Neural cell (in vitro differentiated cells): ENCODE data around the gene HPX. TPM values are rescaled to one million over a fixed set of nuclear protein-coding genes. Genes with fewer than 3 reads are reported as not detected.

Experiments
- H2AFZ ChIP-seq: fragments of 200-600, 300-800 bp; sonication (generic), shearing (Covaris generic); 2 replicates; pipeline ENCODE4 v1.6.0; 2014; ENCODE audit warnings: low read depth, mild to moderate bottlenecking, antibody characterized with exemption, low read length, moderate library complexity
- H3F3A ChIP-seq: fragments of 200-600 bp; shearing (Covaris generic); 2 replicates; pipeline ENCODE4 v1.6.1; 2016; ENCODE audit warnings: mild to moderate bottlenecking, moderate library complexity, mixed read lengths, antibody characterized with exemption, low read length; ENCODE audit not compliant: insufficient read depth, poor library complexity, severe bottlenecking
- H3K27ac ChIP-seq: fragments of 200-600, 300-800 bp; sonication (generic), shearing (Covaris generic); 2 replicates; pipeline ENCODE4 v1.5.1; 2014; ENCODE audit warnings: mild to moderate bottlenecking, low read length, moderate library complexity
- H3K27me3 ChIP-seq: fragments of 300-800, 200-600 bp; sonication (generic), shearing (Covaris generic); 2 replicates; pipeline ENCODE4 v1.6.0; 2014; ENCODE audit warnings: mild to moderate bottlenecking, low read depth, low read length, moderate library complexity; ENCODE audit not compliant: insufficient read depth
- H3K36me3 ChIP-seq: fragments of 300-800, 200-600 bp; sonication (generic), shearing (Covaris generic); 2 replicates; pipeline ENCODE4 v1.5.1; 2014; ENCODE audit warnings: mild to moderate bottlenecking, antibody characterized with exemption, low read length, moderate library complexity; ENCODE audit not compliant: insufficient read depth
- H3K4me2 ChIP-seq: fragments of 300-800, 200-600 bp; sonication (generic), shearing (Covaris generic); 2 replicates; pipeline ENCODE4 v1.6.0; 2014; ENCODE audit warnings: mild to moderate bottlenecking, low read length
- H3K4me3 ChIP-seq: fragments of 300-800, 200-600 bp; sonication (generic), shearing (Covaris generic); 2 replicates; pipeline ENCODE4 v1.5.1; 2014; ENCODE audit warnings: mild to moderate bottlenecking, low read length, moderate library complexity
- H3K79me2 ChIP-seq: fragments of 200-600 bp; shearing (Covaris generic); replicated peaks from 2 replicates; pipeline ENCODE4 v1.6.0; 2014; ENCODE audit warnings: mild to moderate bottlenecking, low read length, moderate library complexity; ENCODE audit not compliant: insufficient read depth
- H3K9ac ChIP-seq: fragments of 300-800, 200-600 bp; sonication (generic), shearing (Covaris generic); 2 replicates; pipeline ENCODE4 v1.6.1; 2016; ENCODE audit warnings: mild to moderate bottlenecking, low read length, mixed read lengths
- H3K9me2 ChIP-seq: fragments of 200-600 bp; shearing (Covaris generic); 2 replicates; pipeline ENCODE4 v1.6.1; 2016; ENCODE audit warnings: mild to moderate bottlenecking, low read length, mixed read lengths; ENCODE audit not compliant: insufficient read depth
- H3K9me3 ChIP-seq: fragments of 200-600, 300-800 bp; sonication (generic), shearing (Covaris generic); 2 replicates; pipeline ENCODE4 v1.6.1; 2016; ENCODE audit warnings: mild to moderate bottlenecking, mixed run types, low read length, moderate library complexity, mixed read lengths
- H4K20me1 ChIP-seq: fragments of 200-600 bp; shearing (Covaris generic); 2 replicates; pipeline ENCODE4 v1.6.1; 2016; ENCODE audit warnings: mild to moderate bottlenecking, mixed run types; ENCODE audit not compliant: insufficient read depth
- EP300 ChIP-seq: fragments of 450-650 bp; conservative IDR thresholded peaks from 2 replicates; pipeline ENCODE4 v1.6.1; 2014; ENCODE audit warnings: antibody characterized with exemption, mild to moderate bottlenecking, moderate library complexity; ENCODE audit not compliant: poor library complexity, severe bottlenecking
- EZH2 ChIP-seq: fragments of 200-600, 300-800 bp; shearing (Covaris generic), sonication (generic); IDR thresholded peaks from 2 replicates; pipeline ENCODE4 v1.6.1; 2014; ENCODE audit warnings: antibody characterized with exemption, low read length, borderline replicate concordance, mild to moderate bottlenecking; ENCODE audit not compliant: insufficient read depth, poor library complexity, severe bottlenecking
- MXI1 ChIP-seq: fragments of 450-650 bp; conservative IDR thresholded peaks from 2 replicates; pipeline ENCODE4 v1.6.1; 2014; ENCODE audit warnings: antibody characterized with exemption, mild to moderate bottlenecking; ENCODE audit not compliant: poor library complexity, severe bottlenecking
- POLR2AphosphoS5 ChIP-seq: IDR thresholded peaks from 2 replicates; pipeline ENCODE4 v1.6.1; 2012
- RAD21 ChIP-seq: fragments of 450-650 bp; conservative IDR thresholded peaks from 2 replicates; pipeline ENCODE4 v1.6.1; 2014; ENCODE audit warnings: antibody characterized with exemption, mild to moderate bottlenecking, moderate library complexity
- SMC3 ChIP-seq: fragments of 450-650 bp; conservative IDR thresholded peaks from 2 replicates; pipeline ENCODE4 v1.6.1; 2014; ENCODE audit warnings: antibody characterized with exemption, mild to moderate bottlenecking, moderate library complexity; ENCODE audit not compliant: poor library complexity
- TAF1 ChIP-seq: IDR thresholded peaks from 2 replicates; pipeline ENCODE4 v1.6.1; 2012; ENCODE audit warnings: low read depth
- polyA plus RNA-seq: library from polyadenylated mRNA; depleted of rRNA; stranded (reverse); fragments of >200 nt; gene quantifications from 2 replicates; pipeline ENCODE4 v1.2.3, GENCODE V29; 2014
- TF ChIP-seq, protein P1 (sequence below): fragments of 450-650 bp; IDR thresholded peaks from 2 replicates; pipeline ENCODE4 v1.5.1; 2014; ENCODE audit warnings: antibody characterized with exemption, mild to moderate bottlenecking, moderate library complexity; ENCODE audit not compliant: poor library complexity, severe bottlenecking
- TF ChIP-seq, protein P2 (sequence below): IDR thresholded peaks from 2 replicates; pipeline ENCODE4 v1.6.1; 2012; ENCODE audit warnings: borderline replicate concordance

HPX gene
- polyA plus RNA-seq, 1 donor from 2014 or later, result 11.1 TPM

GRCh38 chr11:6406370-6406769, 34.4 kb downstream of the HPX start:
- Histone ChIP-seq H3K4me3 (peak overlapping the region; percentile 68), H3K79me2 (peaks cover 65% of the 10 kb centered on the region), H3K9me3 (no peaks in the 10 kb centered on the region), H3K9ac (peak overlapping the region; percentile 82), H3F3A (no peaks in the 10 kb centered on the region), H3K9me2 (no peaks in the 10 kb centered on the region), H3K36me3 (no peaks in the 10 kb centered on the region), H3K4me2 (peak overlapping the region; percentile 17), H4K20me1 (no peaks in the 10 kb centered on the region), H2AFZ (no peak overlapping the region), H3K27me3 (no peaks in the 10 kb centered on the region), H3K27ac (peak overlapping the region; percentile 95)
- TF ChIP-seq, protein P1, sequence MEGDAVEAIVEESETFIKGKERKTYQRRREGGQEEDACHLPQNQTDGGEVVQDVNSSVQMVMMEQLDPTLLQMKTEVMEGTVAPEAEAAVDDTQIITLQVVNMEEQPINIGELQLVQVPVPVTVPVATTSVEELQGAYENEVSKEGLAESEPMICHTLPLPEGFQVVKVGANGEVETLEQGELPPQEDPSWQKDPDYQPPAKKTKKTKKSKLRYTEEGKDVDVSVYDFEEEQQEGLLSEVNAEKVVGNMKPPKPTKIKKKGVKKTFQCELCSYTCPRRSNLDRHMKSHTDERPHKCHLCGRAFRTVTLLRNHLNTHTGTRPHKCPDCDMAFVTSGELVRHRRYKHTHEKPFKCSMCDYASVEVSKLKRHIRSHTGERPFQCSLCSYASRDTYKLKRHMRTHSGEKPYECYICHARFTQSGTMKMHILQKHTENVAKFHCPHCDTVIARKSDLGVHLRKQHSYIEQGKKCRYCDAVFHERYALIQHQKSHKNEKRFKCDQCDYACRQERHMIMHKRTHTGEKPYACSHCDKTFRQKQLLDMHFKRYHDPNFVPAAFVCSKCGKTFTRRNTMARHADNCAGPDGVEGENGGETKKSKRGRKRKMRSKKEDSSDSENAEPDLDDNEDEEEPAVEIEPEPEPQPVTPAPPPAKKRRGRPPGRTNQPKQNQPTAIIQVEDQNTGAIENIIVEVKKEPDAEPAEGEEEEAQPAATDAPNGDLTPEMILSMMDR, result no peak

GRCh38 chr11:6405846-6406245, 34.9 kb downstream of the HPX start:
- H3K9me3 ChIP-seq, result no peaks in the 10 kb centered on the region
- no peaks in the 10 kb centered on the region for H3K9me2 ChIP-seq
- H3K9ac ChIP-seq, result peak overlapping the region; percentile 82
- peak overlapping the region; percentile 90 for H3K4me2 ChIP-seq
- no peaks in the 10 kb centered on the region for H3K27me3 ChIP-seq
- H3K27ac ChIP-seq, result peak overlapping the region; percentile 95
- H3K36me3 ChIP-seq, result no peaks in the 10 kb centered on the region
- H4K20me1 ChIP-seq, result no peaks in the 10 kb centered on the region
- H3K79me2 ChIP-seq, result peaks cover 64% of the 10 kb centered on the region
- peak overlapping the region; percentile 68 for H3K4me3 ChIP-seq
- no peaks in the 10 kb centered on the region for H3F3A ChIP-seq
- H2AFZ ChIP-seq, result no peak overlapping the region
- TF ChIP-seq, protein P1, result no peak
- no peak for TF ChIP-seq MXI1
- TF ChIP-seq, protein P2, sequence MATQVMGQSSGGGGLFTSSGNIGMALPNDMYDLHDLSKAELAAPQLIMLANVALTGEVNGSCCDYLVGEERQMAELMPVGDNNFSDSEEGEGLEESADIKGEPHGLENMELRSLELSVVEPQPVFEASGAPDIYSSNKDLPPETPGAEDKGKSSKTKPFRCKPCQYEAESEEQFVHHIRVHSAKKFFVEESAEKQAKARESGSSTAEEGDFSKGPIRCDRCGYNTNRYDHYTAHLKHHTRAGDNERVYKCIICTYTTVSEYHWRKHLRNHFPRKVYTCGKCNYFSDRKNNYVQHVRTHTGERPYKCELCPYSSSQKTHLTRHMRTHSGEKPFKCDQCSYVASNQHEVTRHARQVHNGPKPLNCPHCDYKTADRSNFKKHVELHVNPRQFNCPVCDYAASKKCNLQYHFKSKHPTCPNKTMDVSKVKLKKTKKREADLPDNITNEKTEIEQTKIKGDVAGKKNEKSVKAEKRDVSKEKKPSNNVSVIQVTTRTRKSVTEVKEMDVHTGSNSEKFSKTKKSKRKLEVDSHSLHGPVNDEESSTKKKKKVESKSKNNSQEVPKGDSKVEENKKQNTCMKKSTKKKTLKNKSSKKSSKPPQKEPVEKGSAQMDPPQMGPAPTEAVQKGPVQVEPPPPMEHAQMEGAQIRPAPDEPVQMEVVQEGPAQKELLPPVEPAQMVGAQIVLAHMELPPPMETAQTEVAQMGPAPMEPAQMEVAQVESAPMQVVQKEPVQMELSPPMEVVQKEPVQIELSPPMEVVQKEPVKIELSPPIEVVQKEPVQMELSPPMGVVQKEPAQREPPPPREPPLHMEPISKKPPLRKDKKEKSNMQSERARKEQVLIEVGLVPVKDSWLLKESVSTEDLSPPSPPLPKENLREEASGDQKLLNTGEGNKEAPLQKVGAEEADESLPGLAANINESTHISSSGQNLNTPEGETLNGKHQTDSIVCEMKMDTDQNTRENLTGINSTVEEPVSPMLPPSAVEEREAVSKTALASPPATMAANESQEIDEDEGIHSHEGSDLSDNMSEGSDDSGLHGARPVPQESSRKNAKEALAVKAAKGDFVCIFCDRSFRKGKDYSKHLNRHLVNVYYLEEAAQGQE, result no peak
- no peak for TF ChIP-seq RAD21
- TF ChIP-seq TAF1, result no peak
- no peak for TF ChIP-seq EP300
- TF ChIP-seq POLR2AphosphoS5, result no peak
- TF ChIP-seq SMC3, result no peak
- TF ChIP-seq EZH2, result no peak
